ENCODE results near the gene PGK1.
"Not testable (repeated sequence)": the region's sequence is repeated elsewhere in the genome, so short reads cannot be mapped to it uniquely, and the experiment has no call there.

Gene PGK1

GRCh38 chrX:78111140-78111931 is 7.3 kb downstream of the PGK1 start:
- Histone ChIP-seq H3K36me3 (ENCODE audit: control insufficient read depth, insufficient read depth, low read length) (peaks cover 34% of the 10 kb centered on the region), H3K27me3 (replicated peaks; ENCODE audit: control insufficient read depth, insufficient read depth, low read length, poor library complexity, severe bottlenecking) (no peaks in the 10 kb centered on the region), H3K4me3 (ENCODE audit: insufficient read depth, low read depth, low read length, poor library complexity, severe bottlenecking) (no peak overlapping the region), H3K9me3 (ENCODE audit: control insufficient read depth, low read length) (no peaks in the 10 kb centered on the region), H3K27ac (ENCODE audit: insufficient read depth, low read length, poor library complexity, severe bottlenecking) (no peak overlapping the region), H3K4me1 (ENCODE audit: control insufficient read depth, insufficient read depth, low read length, poor library complexity, severe bottlenecking) (peaks cover 7% of the 10 kb centered on the region)
- no peak for DNase-seq

DNA sequence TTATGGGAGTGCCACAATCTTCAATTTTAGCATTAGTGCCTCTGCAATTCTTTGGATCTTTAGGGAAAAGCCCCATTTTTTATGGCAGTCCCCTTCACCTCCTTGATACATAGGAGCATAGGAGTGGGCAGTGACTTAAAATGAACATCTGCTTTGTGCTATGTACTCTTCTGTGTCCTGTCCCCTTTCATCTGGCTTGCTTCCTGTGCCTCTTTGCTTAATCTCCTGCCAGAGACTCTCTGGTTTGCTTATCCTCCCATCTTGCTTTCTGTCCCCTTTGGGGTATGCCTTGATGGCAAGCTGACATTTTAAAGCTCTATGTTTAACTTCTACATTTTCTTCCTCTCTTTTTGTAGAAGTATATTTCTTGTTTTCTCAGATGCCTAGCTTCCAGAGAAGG is 12.3 kb downstream of the PGK1 start:
- no peak for DNase-seq
- Histone ChIP-seq H3K4me1 (ENCODE audit: control insufficient read depth, insufficient read depth, low read length, poor library complexity, severe bottlenecking) (no peaks in the 10 kb centered on the region), H3K36me3 (ENCODE audit: control insufficient read depth, insufficient read depth, low read length) (peaks cover 51% of the 10 kb centered on the region), H3K27me3 (replicated peaks; ENCODE audit: control insufficient read depth, insufficient read depth, low read length, poor library complexity, severe bottlenecking) (no peaks in the 10 kb centered on the region), H3K9me3 (ENCODE audit: control insufficient read depth, low read length) (no peaks in the 10 kb centered on the region), H3K27ac (ENCODE audit: insufficient read depth, low read length, poor library complexity, severe bottlenecking) (no peak overlapping the region), H3K4me3 (ENCODE audit: insufficient read depth, low read depth, low read length, poor library complexity, severe bottlenecking) (no peak overlapping the region)

DNA sequence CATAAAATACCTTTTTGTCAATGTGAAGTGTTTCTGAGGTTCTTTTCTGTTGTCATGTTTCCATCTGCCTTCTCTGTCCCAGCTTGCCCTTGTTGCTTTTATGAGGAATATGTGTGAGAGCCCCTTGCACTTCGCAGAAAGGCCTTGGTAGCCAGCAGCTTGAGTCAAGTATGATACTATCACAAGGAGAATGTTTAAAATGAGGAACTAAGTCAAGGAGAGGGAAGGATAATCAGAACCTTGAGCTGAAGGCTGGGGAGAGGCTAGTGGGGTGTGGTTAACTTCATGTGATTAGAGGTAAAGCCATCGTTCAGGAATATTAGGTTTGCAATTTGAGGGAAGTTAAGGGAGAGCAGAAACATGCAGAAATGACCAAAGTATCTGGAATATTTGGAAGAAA is 12.7 kb downstream of the PGK1 start:
- no peak overlapping the region for H3K27ac ChIP-seq (ENCODE audit: insufficient read depth, low read length, poor library complexity, severe bottlenecking)
- H3K36me3 ChIP-seq (ENCODE audit: control insufficient read depth, insufficient read depth, low read length), result peaks cover 52% of the 10 kb centered on the region

DNA sequence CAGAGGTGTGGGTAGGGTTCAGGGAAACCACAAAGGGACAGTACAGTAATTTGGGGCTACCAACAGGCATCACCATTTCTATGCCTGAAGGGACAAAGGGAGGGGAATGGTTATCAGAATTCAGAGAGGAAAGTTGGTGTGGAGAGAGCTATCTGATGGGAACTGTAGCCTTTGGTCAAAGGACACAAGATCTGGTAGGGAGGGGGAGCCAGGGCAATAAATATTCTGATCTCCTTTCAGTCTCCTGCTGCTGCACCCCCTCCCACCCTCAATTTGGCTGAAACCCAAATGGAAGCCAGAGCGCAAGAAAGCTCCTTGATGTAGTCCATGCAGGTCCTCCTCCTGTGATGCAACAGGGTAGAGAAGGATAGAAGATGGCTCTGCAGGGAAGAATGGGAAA is 14.6 kb downstream of the PGK1 start:
- Histone ChIP-seq H3K4me1 (ENCODE audit: control insufficient read depth, insufficient read depth, low read length, poor library complexity, severe bottlenecking) (no peaks in the 10 kb centered on the region), H3K9me3 (ENCODE audit: control insufficient read depth, low read length) (no peaks in the 10 kb centered on the region), H3K27ac (ENCODE audit: insufficient read depth, low read length, poor library complexity, severe bottlenecking) (no peak overlapping the region), H3K27me3 (replicated peaks; ENCODE audit: control insufficient read depth, insufficient read depth, low read length, poor library complexity, severe bottlenecking) (no peaks in the 10 kb centered on the region), H3K36me3 (ENCODE audit: control insufficient read depth, insufficient read depth, low read length) (peaks cover 48% of the 10 kb centered on the region), H3K4me3 (ENCODE audit: insufficient read depth, low read depth, low read length, poor library complexity, severe bottlenecking) (no peak overlapping the region)
- DNase-seq, result no peak

More for the DNA sequence above, 12.7 kb downstream of the PGK1 start:
- Histone ChIP-seq H3K9me3 (ENCODE audit: control insufficient read depth, low read length) (no peaks in the 10 kb centered on the region), H3K27me3 (replicated peaks; ENCODE audit: control insufficient read depth, insufficient read depth, low read length, poor library complexity, severe bottlenecking) (no peaks in the 10 kb centered on the region), H3K4me3 (ENCODE audit: insufficient read depth, low read depth, low read length, poor library complexity, severe bottlenecking) (no peak overlapping the region), H3K4me1 (ENCODE audit: control insufficient read depth, insufficient read depth, low read length, poor library complexity, severe bottlenecking) (no peaks in the 10 kb centered on the region)
- DNase-seq, result no peak

DNA sequence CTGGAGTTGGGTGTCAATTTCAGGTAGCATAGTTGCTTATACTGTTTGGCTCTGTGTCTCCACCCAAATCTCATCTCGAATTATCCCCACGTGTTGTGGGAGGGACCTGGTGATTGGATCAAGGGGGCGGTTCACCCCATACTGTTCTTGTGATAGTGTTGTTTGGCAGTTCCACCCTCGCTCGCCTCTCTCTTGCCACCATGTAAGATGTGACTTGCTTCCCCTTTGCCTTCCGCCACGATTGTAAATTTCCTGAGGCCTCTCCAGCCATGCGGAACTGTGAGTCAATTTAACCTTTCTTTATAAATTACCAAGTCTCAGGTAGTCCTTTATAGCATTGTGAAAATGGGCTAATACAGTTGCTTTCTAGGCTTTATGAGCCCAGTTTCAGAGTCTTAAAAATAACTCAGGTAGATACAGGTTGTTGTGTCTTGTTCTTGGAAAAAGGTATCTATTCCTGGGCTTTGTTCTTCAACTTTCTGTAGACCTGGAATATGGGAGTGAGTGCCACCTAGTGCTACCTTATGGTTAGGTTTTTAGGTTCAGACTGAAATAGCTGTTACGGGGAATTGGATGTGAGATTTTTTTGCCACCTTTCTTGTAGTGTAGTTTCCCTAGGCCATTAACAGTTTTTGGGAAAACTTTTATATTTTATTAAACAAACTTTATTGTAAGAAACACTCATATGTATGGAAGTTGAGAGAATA is 15.6 kb downstream of the PGK1 start:
- H3K4me3 ChIP-seq (ENCODE audit: insufficient read depth, low read depth, low read length, poor library complexity, severe bottlenecking), result no peak overlapping the region
- no peaks in the 10 kb centered on the region for H3K9me3 ChIP-seq (ENCODE audit: control insufficient read depth, low read length)
- H3K36me3 ChIP-seq (ENCODE audit: control insufficient read depth, insufficient read depth, low read length), result peaks cover 47% of the 10 kb centered on the region
- no peak for DNase-seq
- no peaks in the 10 kb centered on the region for H3K4me1 ChIP-seq (ENCODE audit: control insufficient read depth, insufficient read depth, low read length, poor library complexity, severe bottlenecking)
- no peak overlapping the region for H3K27ac ChIP-seq (ENCODE audit: insufficient read depth, low read length, poor library complexity, severe bottlenecking)
- no peaks in the 10 kb centered on the region for H3K27me3 ChIP-seq (replicated peaks; ENCODE audit: control insufficient read depth, insufficient read depth, low read length, poor library complexity, severe bottlenecking)

GRCh38 chrX:78123190-78123589 is 19.1 kb downstream of the PGK1 start:
- no peaks in the 10 kb centered on the region for H3K4me1 ChIP-seq (ENCODE audit: control insufficient read depth, insufficient read depth, low read length, poor library complexity, severe bottlenecking)
- DNase-seq, result no peak
- no peaks in the 10 kb centered on the region for H3K9me3 ChIP-seq (ENCODE audit: control insufficient read depth, low read length)
- H3K27me3 ChIP-seq (replicated peaks; ENCODE audit: control insufficient read depth, insufficient read depth, low read length, poor library complexity, severe bottlenecking), result no peaks in the 10 kb centered on the region
- peaks cover 49% of the 10 kb centered on the region for H3K36me3 ChIP-seq (ENCODE audit: control insufficient read depth, insufficient read depth, low read length)
- H3K27ac ChIP-seq (ENCODE audit: insufficient read depth, low read length, poor library complexity, severe bottlenecking), result no peak overlapping the region
- H3K4me3 ChIP-seq (ENCODE audit: insufficient read depth, low read depth, low read length, poor library complexity, severe bottlenecking), result no peak overlapping the region

DNA sequence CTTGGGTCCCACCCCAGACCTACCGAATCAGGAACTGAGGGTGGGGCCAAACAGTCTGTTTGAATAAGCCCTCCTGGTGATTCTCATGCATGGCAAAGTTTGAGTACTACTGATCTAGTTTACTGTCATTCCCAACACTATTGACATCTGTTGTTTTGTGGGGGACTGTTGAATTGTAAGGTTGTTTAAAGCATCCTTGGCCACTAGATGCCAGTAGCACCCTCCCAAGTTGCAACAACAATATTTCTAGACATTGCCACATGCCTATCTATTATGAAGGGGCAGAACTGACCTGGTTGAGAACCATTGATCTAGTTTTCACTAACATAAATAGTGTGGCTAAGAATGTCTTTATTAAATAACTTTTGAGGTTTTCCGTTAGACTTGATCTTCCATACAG is 20.3 kb downstream of the PGK1 start:
- peaks cover 41% of the 10 kb centered on the region for H3K36me3 ChIP-seq (ENCODE audit: control insufficient read depth, insufficient read depth, low read length)
- no peak overlapping the region for H3K27ac ChIP-seq (ENCODE audit: insufficient read depth, low read length, poor library complexity, severe bottlenecking)
- H3K9me3 ChIP-seq (ENCODE audit: control insufficient read depth, low read length), result no peaks in the 10 kb centered on the region
- H3K4me3 ChIP-seq (ENCODE audit: insufficient read depth, low read depth, low read length, poor library complexity, severe bottlenecking), result no peak overlapping the region
- H3K4me1 ChIP-seq (ENCODE audit: control insufficient read depth, insufficient read depth, low read length, poor library complexity, severe bottlenecking), result no peaks in the 10 kb centered on the region
- H3K27me3 ChIP-seq (replicated peaks; ENCODE audit: control insufficient read depth, insufficient read depth, low read length, poor library complexity, severe bottlenecking), result no peaks in the 10 kb centered on the region
- no peak for DNase-seq

DNA sequence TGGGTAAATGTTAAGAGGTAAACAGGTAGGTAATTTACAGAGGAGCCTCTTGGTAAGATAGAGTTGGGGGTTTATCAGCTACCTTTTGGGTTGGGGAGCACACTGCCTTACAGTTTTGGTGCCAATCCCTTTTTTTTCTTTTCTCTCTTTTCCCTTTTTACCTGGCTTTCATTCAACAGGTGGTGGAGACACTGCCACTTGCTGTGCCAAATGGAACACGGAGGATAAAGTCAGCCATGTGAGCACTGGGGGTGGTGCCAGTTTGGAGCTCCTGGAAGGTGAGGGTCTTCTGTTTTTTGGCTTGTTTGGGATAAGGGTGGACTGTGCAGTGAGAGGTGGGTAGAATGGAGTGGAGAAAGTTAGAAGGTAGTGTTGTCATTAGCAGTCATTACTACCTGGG is 21.1 kb downstream of the PGK1 start:
- no peak for DNase-seq
- H3K36me3 ChIP-seq (ENCODE audit: control insufficient read depth, insufficient read depth, low read length), result peaks cover 39% of the 10 kb centered on the region

DNA sequence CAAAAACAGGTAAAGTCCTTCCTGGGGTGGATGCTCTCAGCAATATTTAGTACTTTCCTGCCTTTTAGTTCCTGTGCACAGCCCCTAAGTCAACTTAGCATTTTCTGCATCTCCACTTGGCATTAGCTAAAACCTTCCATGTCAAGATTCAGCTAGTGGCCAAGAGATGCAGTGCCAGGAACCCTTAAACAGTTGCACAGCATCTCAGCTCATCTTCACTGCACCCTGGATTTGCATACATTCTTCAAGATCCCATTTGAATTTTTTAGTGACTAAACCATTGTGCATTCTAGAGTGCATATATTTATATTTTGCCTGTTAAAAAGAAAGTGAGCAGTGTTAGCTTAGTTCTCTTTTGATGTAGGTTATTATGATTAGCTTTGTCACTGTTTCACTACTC is 21.7 kb downstream of the PGK1 start:
- H3K9me3 ChIP-seq (ENCODE audit: control insufficient read depth, low read length); DNase-seq; H3K4me1 ChIP-seq (ENCODE audit: control insufficient read depth, insufficient read depth, low read length, poor library complexity, severe bottlenecking); H3K27me3 ChIP-seq (replicated peaks; ENCODE audit: control insufficient read depth, insufficient read depth, low read length, poor library complexity, severe bottlenecking); H3K4me3 ChIP-seq (ENCODE audit: insufficient read depth, low read depth, low read length, poor library complexity, severe bottlenecking); H3K27ac ChIP-seq (ENCODE audit: insufficient read depth, low read length, poor library complexity, severe bottlenecking): not testable (repeated sequence)
- peaks cover 39% of the 10 kb centered on the region for H3K36me3 ChIP-seq (ENCODE audit: control insufficient read depth, insufficient read depth, low read length)

More for the DNA sequence above, 21.1 kb downstream of the PGK1 start:
- no peaks in the 10 kb centered on the region for H3K27me3 ChIP-seq (replicated peaks; ENCODE audit: control insufficient read depth, insufficient read depth, low read length, poor library complexity, severe bottlenecking)
- H3K9me3 ChIP-seq (ENCODE audit: control insufficient read depth, low read length), result no peaks in the 10 kb centered on the region
- H3K27ac ChIP-seq (ENCODE audit: insufficient read depth, low read length, poor library complexity, severe bottlenecking), result no peak overlapping the region
- no peak overlapping the region for H3K4me3 ChIP-seq (ENCODE audit: insufficient read depth, low read depth, low read length, poor library complexity, severe bottlenecking)
- no peaks in the 10 kb centered on the region for H3K4me1 ChIP-seq (ENCODE audit: control insufficient read depth, insufficient read depth, low read length, poor library complexity, severe bottlenecking)

- DNase-seq, result no peak
- Histone ChIP-seq H3K27me3 (replicated peaks; ENCODE audit: control insufficient read depth, insufficient read depth, low read length, poor library complexity, severe bottlenecking) (no peaks in the 10 kb centered on the region), H3K9me3 (ENCODE audit: control insufficient read depth, low read length) (no peaks in the 10 kb centered on the region), H3K4me1 (ENCODE audit: control insufficient read depth, insufficient read depth, low read length, poor library complexity, severe bottlenecking) (no peaks in the 10 kb centered on the region), H3K4me3 (ENCODE audit: insufficient read depth, low read depth, low read length, poor library complexity, severe bottlenecking) (no peak overlapping the region), H3K36me3 (ENCODE audit: control insufficient read depth, insufficient read depth, low read length) (peaks cover 21% of the 10 kb centered on the region), H3K27ac (ENCODE audit: insufficient read depth, low read length, poor library complexity, severe bottlenecking) (no peak overlapping the region)
Observed at GRCh38 chrX:78129714-78130113, 25.7 kb downstream of the PGK1 start.

Data from effector memory CD4-positive, alpha-beta T cell (primary cell).